ENCODE results near the gene ARHGEF37. TPM values are rescaled to one million over a fixed set of nuclear protein-coding genes. Genes with fewer than 3 reads are reported as not detected.

Gene ARHGEF37
- polyA plus RNA-seq, 1 experiment = 0.92 TPM

DNA sequence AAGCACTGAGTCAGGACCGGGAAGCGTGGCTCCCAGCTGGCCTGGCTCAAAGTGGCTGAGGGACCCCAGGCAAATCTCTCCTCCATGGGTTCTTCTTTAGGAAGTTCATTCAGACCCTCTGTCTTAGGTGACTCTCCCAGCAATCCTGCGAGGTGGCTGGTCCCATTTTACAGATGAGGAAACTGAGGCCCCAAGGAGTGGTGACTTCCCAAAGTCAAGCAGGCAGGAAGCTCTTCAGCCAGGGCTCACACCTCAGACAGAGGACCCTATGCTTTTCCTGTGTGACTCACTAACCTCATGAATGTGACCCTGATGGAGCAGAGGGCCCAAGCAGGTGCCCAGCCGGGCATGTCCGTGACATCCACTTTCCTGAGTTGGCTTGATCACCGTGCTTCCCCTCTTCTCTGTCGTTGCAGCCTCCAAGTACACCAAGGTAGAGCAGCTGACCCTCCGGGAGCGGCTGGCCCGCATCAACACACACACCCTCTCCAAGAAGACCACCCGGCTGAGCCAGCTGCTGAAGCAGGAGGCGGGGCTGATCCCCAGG lies 36.5 kb downstream of the ARHGEF37 start:
- TF ChIP-seq, protein P1, sequence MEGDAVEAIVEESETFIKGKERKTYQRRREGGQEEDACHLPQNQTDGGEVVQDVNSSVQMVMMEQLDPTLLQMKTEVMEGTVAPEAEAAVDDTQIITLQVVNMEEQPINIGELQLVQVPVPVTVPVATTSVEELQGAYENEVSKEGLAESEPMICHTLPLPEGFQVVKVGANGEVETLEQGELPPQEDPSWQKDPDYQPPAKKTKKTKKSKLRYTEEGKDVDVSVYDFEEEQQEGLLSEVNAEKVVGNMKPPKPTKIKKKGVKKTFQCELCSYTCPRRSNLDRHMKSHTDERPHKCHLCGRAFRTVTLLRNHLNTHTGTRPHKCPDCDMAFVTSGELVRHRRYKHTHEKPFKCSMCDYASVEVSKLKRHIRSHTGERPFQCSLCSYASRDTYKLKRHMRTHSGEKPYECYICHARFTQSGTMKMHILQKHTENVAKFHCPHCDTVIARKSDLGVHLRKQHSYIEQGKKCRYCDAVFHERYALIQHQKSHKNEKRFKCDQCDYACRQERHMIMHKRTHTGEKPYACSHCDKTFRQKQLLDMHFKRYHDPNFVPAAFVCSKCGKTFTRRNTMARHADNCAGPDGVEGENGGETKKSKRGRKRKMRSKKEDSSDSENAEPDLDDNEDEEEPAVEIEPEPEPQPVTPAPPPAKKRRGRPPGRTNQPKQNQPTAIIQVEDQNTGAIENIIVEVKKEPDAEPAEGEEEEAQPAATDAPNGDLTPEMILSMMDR (IDR thresholded peaks at IDR 0.05; ENCODE audit: insufficient read depth, low read depth, low read length) = no peak
- CTCF ChIA-PET = interaction anchor here (0.6 to 3.3 kb wide), 26 partner anchors 9 to 373 kb away, joined by 3 to 47 read pairs (median 8); partner anchors contain the start of gene CSNK1A1
- peaks cover 2% of the 10 kb centered on the region; the same call in 1 of the 2 replicates for H3K27me3 ChIP-seq (ENCODE audit: control insufficient read depth, insufficient read depth, low read length)
- no peak for DNase-seq (ENCODE audit: low read depth)
- POLR2A ChIA-PET = interaction anchor here (0.6 kb wide), 1 partner anchor 242 kb away, joined by 3 read pairs; no protein-coding TSS in a partner anchor
- H3K4me3 ChIP-seq (ENCODE audit: low read depth, low read length) = no peak overlapping the region
- H3K36me3 ChIP-seq (ENCODE audit: control insufficient read depth, insufficient read depth, low read length) = no peaks in the 10 kb centered on the region

DNA sequence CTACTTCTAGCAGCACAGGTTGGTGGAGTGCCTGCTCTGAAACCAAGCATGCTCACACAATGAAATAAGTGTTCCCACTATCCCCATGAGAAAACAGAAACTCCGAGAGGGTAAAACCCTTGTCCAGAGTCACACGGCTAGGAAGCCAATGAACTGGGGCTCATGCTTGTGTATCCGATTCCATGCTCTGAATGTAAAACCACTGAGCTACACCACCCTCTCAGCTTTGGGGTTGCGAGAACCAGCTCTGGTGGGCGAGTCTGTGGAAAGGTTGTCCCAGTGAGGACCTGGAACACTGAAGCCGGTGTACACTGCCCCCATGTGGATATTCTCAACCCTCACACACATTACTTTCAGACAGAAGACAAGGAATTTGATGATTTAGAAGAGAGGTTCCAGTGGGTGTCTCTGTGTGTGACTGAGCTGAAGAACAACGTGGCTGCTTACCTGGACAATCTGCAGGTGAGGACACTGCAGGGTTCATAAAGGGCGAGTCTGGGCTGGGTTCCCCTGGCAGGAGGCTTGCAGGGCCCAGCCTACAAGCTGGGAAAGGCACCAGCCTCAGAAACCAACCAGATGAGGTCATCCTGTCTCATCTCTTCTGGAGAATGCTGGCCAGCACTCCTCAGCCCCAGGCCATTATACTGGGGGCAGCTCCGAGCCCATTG lies 37.4 kb downstream of the ARHGEF37 start:
- ChIA-PET CTCF (interaction anchor here (0.5 to 3.3 kb wide), 44 partner anchors 9 to 544 kb away, joined by 3 to 47 read pairs (median 5); partner anchors contain the start of gene CSNK1A1), POLR2A (no interaction called here)
- Histone ChIP-seq H3K4me3 (ENCODE audit: low read depth, low read length) (no peak overlapping the region), H3K27me3 (ENCODE audit: control insufficient read depth, insufficient read depth, low read length) (peaks cover 3% of the 10 kb centered on the region), H3K36me3 (ENCODE audit: control insufficient read depth, insufficient read depth, low read length) (no peaks in the 10 kb centered on the region)
- TF ChIP-seq, protein P1 (IDR thresholded peaks at IDR 0.05; ENCODE audit: insufficient read depth, low read depth, low read length) = peak; percentile 77
- DNase-seq (ENCODE audit: low read depth) = peak; percentile 35

DNA sequence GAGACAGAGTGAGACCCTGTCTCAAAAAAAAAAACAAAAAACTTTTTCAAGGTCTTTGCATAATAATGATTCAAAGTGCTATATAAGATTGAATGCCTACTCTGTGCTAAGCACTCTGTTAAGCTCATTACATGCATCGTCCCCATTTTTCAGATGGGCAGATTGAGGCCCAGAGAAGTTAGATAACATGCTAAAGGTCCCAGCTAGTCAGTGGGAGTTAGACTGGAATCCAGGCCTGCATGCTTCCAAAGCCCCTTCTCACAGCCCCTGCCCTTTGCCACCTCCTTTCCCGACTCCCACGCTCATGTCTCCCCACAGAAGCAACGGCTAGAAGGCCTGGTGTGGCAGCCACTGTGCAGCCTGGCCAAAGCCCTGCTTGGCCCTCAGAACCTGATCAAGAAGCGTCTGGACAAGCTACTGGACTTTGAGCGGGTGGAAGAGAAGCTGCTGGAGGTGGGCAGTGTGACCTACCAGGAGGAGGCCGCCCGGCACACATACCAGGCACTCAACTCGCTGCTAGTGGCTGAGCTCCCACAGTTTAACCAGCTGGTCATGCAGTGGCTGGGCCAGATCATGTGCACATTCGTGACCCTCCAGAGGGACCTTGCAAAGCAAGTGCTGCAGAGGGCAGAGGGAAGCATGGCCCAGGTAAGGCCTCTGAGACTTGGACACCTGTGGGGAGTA lies 40.3 kb downstream of the ARHGEF37 start:
- TF ChIP-seq, protein P1 (IDR thresholded peaks at IDR 0.05; ENCODE audit: insufficient read depth, low read depth, low read length) = no peak
- Histone ChIP-seq H3K27me3 (ENCODE audit: control insufficient read depth, insufficient read depth, low read length) (peaks cover 5% of the 10 kb centered on the region), H3K36me3 (ENCODE audit: control insufficient read depth, insufficient read depth, low read length) (no peaks in the 10 kb centered on the region), H3K4me3 (ENCODE audit: low read depth, low read length) (no peak overlapping the region)
- no peak for DNase-seq (ENCODE audit: low read depth)
- CTCF ChIA-PET = interaction anchor here (1.0 to 1.5 kb wide), 4 partner anchors 11 to 254 kb away, joined by 3 to 5 read pairs (median 4); no protein-coding TSS in a partner anchor
- POLR2A ChIA-PET = no interaction called here

DNA sequence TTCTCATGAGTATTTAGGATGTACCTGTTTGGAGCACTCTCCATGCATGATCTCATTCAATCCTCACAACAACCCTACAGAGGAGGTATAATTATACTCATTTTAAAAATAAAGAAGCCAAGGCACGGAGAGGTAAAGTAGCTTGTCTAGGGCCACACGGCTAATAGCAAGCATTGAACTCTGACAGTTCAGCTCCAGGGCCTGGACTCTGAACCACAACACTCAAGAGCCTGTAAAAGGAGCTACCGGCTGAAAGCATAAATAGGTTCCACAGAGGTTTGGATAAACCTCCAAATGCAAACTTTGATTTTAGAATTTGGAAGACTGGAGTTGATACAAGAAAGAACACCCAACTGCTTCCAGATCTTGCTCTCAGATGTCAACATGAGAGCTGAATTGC lies 41.2 kb downstream of the ARHGEF37 start:
- TF ChIP-seq, protein P1 (IDR thresholded peaks at IDR 0.05; ENCODE audit: insufficient read depth, low read depth, low read length) = no peak
- Histone ChIP-seq H3K4me3 (ENCODE audit: low read depth, low read length) (no peak overlapping the region), H3K36me3 (ENCODE audit: control insufficient read depth, insufficient read depth, low read length) (no peaks in the 10 kb centered on the region), H3K27me3 (ENCODE audit: control insufficient read depth, insufficient read depth, low read length) (peaks cover 5% of the 10 kb centered on the region)
- no peak for DNase-seq (ENCODE audit: low read depth)
- ChIA-PET CTCF (interaction anchor here (0.6 to 2.4 kb wide), 5 partner anchors 11 to 205 kb away, joined by 3 to 12 read pairs (median 4); no protein-coding TSS in a partner anchor), POLR2A (no interaction called here)

DNA sequence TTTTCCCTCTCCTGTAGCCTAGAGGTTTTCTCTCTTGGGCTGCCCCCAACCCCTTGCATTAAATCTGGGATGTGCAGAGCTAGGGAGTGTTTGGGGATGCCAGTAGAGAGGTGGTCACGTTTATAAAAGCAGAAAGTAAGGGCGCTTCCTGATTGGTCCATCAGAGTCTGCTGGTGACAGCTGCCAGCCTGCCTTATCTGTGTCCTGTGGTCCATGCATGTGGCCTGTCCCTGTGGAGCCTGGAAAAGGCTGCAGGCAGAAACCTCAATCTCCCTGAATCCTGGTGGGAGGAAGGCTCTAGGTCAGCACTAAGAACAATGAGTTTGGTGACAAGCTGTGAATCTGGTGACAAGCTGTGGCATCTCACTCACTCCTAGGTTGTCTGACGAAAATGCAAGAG lies 42.2 kb downstream of the ARHGEF37 start:
- TF ChIP-seq, protein P1 (IDR thresholded peaks at IDR 0.05; ENCODE audit: insufficient read depth, low read depth, low read length) = no peak
- Histone ChIP-seq H3K4me3 (ENCODE audit: low read depth, low read length) (no peak overlapping the region), H3K27me3 (ENCODE audit: control insufficient read depth, insufficient read depth, low read length) (peaks cover 5% of the 10 kb centered on the region), H3K36me3 (ENCODE audit: control insufficient read depth, insufficient read depth, low read length) (no peaks in the 10 kb centered on the region)
- ChIA-PET POLR2A (interaction anchor here (0.5 kb wide), 1 partner anchor 194 kb away, joined by 3 read pairs; no protein-coding TSS in a partner anchor), CTCF (interaction anchor here (0.9 to 2.4 kb wide), 5 partner anchors 10 to 204 kb away, joined by 3 to 12 read pairs (median 3); no protein-coding TSS in a partner anchor)
- DNase-seq (ENCODE audit: low read depth) = no peak

Measured in BJ (cell line).